Measurements from ENCODE around the gene EHMT1. TPM values are rescaled to one million over a fixed set of nuclear protein-coding genes. Genes with fewer than 3 reads are reported as not detected.
A peak's percentile ranks its signal among the peaks of the same experiment; 100 is the strongest.

The EHMT1 gene
- total RNA-seq, 1 donor from 2014 or later: 45.3 TPM

- H3K36me3 ChIP-seq (ENCODE audit: control insufficient read depth, insufficient read depth, low read length): peaks cover 10% of the 10 kb centered on the region
- FAIRE-seq: no peak
- no peaks in the 10 kb centered on the region for H3K27me3 ChIP-seq (ENCODE audit: control insufficient read depth, insufficient read depth, low read length)
- peak overlapping the region; percentile 43 for H3K4me3 ChIP-seq (ENCODE audit: low read depth, low read length)
- DNase-seq (ENCODE audit: low read depth): no peak
- TF ChIP-seq CTCF (IDR thresholded peaks at IDR 0.05; ENCODE audit: insufficient read depth, low read length, severe bottlenecking): no peak
These were observed 14.3 kb upstream of the EHMT1 start for GRCh38 chr9:137604345-137605086.

GRCh38 chr9:137605121-137606004 lies 13.4 kb upstream of the EHMT1 start, which contains the start of gene ARRDC1:
Gene ARRDC1 (plus strand): TSS chr9:137605686. CDS start chr9:137605718, 32 bp downstream.
- Histone ChIP-seq H3K27me3 (ENCODE audit: control insufficient read depth, insufficient read depth, low read length) (no peaks in the 10 kb centered on the region), H3K36me3 (ENCODE audit: control insufficient read depth, insufficient read depth, low read length) (peaks cover 10% of the 10 kb centered on the region), H3K4me3 (ENCODE audit: low read depth, low read length) (peak within 1 kb of the TSS; percentile 80)
- FAIRE-seq (no peak), DNase-seq (ENCODE audit: low read depth) (peak; percentile 56)
- TF ChIP-seq CTCF (IDR thresholded peaks at IDR 0.05; ENCODE audit: insufficient read depth, low read length, severe bottlenecking): no peak

- FAIRE-seq (no peak), DNase-seq (ENCODE audit: low read depth) (no peak)
These were observed 12.7 kb upstream of the EHMT1 start for GRCh38 chr9:137606005-137606621.

GRCh38 chr9:137606734-137607138 lies 12.1 kb upstream of the EHMT1 start:
- DNase-seq (ENCODE audit: low read depth) (no peak), FAIRE-seq (no peak)
- peak overlapping the region; percentile 80 for H3K4me3 ChIP-seq (ENCODE audit: low read depth, low read length)
- H3K27me3 ChIP-seq (ENCODE audit: control insufficient read depth, insufficient read depth, low read length): no peaks in the 10 kb centered on the region
- TF ChIP-seq CTCF (IDR thresholded peaks at IDR 0.05; ENCODE audit: insufficient read depth, low read length, severe bottlenecking): no peak
- peaks cover 11% of the 10 kb centered on the region for H3K36me3 ChIP-seq (ENCODE audit: control insufficient read depth, insufficient read depth, low read length)

More at GRCh38 chr9:137606005-137606621, 12.7 kb upstream of the EHMT1 start:
- Histone ChIP-seq H3K4me3 (ENCODE audit: low read depth, low read length) (peak overlapping the region; percentile 80), H3K27me3 (ENCODE audit: control insufficient read depth, insufficient read depth, low read length) (no peaks in the 10 kb centered on the region), H3K36me3 (ENCODE audit: control insufficient read depth, insufficient read depth, low read length) (peaks cover 10% of the 10 kb centered on the region)
- TF ChIP-seq CTCF (IDR thresholded peaks at IDR 0.05; ENCODE audit: insufficient read depth, low read length, severe bottlenecking): no peak

GRCh38 chr9:137607141-137607857 lies 11.5 kb upstream of the EHMT1 start:
- Histone ChIP-seq H3K27me3 (ENCODE audit: control insufficient read depth, insufficient read depth, low read length) (no peaks in the 10 kb centered on the region), H3K4me3 (ENCODE audit: low read depth, low read length) (peak overlapping the region; percentile 80), H3K36me3 (ENCODE audit: control insufficient read depth, insufficient read depth, low read length) (peaks cover 11% of the 10 kb centered on the region)
- TF ChIP-seq CTCF (IDR thresholded peaks at IDR 0.05; ENCODE audit: insufficient read depth, low read length, severe bottlenecking): no peak
- FAIRE-seq (no peak), DNase-seq (ENCODE audit: low read depth) (no peak)

Measured in bronchial epithelial cell (primary cell).